ENCODE data around the gene BRIP1.

DNA sequence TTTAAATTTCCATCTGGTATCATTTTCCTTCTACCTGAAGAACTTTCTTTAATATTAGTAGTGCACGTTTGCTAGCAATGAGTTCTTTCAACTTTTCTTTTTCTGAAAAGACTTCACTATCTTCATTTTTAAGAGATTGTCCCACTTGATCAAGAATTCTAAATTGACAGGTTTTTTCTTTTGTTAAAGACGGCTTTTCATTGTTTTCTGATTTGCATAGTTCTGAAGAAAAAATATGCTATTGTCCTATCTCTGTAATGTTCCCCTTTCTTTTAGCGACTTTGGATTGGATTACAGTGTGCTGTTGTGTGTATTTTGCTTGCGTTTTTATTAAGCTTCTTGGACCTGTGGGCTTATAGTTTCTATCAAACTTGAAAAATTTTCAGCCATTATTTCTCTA is 146.0 kb downstream of the BRIP1 start:
- TF ChIP-seq POLR2AphosphoS5 (IDR thresholded peaks at IDR 0.05; ENCODE audit: low read depth, low read length) = no peak
- no peak for TF ChIP-seq POLR2A (IDR thresholded peaks at IDR 0.05; ENCODE audit: low read depth, low read length)
